Embryonic facial prominence (tissue), 1 donor: ENCODE measurements around the gene AP4S1.

Experiments
- DNase-seq: peaks from one replicate; pipeline ENCODE4 v3.0.0-alpha.2; 2016; ENCODE audit errors: extremely low spot score

The AP4S1 gene

DNA sequence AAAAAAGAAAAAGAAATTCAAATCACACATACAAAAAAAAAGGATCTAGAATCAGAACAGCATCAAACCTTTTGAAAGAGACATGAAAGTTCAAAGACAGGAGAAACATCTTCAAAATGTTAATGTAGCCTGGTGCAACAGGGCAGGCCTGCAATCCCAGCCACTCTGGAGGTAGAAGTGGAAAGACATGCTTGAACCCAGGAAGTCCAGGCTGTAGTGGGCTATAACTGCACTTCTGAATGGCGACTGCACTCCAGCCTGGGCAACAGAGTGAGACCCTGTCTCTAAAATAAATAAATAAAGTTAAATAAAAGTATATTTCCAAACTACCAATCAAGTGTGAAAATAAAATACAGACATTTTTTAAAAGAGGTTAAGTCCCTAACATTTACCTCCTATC lies 18.7 kb upstream of the AP4S1 start:
- no peak for DNase-seq

DNA sequence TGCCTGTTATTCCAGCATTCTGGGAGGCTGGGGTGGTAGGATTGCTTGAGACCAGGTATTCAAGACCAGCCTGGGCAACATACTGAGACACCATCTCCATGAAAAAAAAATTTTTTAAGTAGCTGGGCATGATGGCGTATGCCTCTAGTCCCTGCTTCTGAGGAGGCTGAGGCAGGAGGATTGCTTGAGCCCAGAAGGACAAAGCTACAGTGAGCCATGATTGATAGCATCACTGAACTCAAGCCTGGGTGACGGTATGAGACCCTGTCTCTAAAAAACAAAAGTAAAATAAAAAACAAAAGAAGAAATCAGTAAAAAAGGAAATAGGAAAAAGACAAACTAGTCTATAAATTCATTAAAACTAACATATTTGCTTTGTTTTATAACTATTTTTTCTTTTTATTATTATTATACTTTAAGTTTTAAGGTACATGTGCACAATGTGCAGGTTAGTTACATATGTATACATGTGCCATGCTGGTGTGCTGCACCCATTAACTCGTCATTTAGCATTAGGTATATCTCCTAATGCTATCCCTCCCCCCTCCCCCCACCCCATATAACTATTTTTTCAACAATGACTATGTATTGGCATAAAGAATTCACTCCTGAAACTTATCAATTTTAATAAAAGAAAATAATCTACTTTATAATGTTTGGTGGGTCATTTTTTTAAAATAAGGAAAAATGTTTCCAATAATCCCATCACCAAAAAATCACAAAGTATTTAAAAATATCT lies 15.4 kb upstream of the AP4S1 start:
- no peak for DNase-seq

DNA sequence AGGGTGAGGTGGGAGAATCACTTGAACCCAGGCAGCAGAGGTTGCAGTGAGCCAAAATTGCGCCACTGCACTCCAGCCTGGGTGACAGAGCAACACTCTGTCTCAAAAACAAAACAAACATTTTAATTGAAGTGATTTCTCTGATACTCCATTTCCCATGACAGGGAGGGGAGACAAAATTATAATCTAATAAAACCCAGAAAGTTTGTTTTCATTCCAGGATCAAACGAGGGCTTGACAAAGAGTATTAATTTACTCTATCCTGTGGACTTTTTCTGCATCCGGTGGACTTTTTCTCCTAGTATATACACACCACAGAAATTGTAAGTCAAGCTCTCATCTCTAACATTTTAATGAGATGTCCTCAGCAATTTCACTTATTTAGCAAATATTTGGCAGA lies 14.5 kb upstream of the AP4S1 start:
- no peak for DNase-seq

DNA sequence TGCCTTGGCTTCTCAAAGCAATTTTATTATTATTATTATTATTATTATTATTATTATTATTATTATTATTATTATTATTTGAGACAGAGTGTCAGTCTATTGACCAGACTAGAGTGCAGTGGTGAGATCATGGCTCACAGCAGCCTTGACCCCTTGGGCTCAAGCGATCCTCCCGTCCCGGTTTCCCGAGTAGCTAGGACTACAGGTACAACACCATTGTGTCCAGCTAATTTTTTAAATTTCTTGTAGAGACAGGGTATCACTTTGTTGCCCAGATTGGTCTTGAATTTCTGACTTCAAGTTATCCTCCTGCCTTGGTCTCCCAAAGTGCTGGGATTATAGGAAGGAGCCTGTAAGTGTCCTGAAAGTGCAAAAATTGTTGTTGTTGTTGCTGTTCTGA lies 11.6 kb upstream of the AP4S1 start:
- no peak for DNase-seq

DNA sequence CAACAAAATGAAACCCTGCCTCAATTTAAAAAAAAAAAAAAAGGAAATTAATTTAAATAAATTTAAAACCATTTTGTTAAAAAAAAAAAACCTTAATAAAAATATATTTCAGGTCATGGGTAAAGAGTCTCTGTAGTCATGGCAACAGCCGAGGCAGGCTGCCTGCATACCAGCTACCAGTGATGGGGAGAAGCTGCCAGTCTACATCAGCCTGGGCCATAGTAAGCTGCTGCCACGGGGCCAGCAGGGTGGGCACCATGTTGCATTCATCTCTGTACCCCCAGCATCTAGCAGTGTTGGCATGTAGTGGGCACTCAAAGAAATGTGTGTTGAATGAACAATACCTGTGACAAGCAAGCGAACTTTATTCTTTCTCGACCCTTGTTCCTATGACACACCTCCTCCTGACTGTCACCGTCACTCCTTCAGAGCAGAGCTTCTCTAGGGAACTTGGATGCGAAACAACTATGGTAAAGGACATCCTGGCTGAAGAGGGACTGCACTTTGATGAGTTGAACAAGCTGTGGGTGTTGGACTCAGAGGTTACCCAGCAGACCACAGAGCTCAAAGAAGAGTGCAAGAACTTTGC lies 7.3 kb upstream of the AP4S1 start:
- DNase-seq, result no peak

DNA sequence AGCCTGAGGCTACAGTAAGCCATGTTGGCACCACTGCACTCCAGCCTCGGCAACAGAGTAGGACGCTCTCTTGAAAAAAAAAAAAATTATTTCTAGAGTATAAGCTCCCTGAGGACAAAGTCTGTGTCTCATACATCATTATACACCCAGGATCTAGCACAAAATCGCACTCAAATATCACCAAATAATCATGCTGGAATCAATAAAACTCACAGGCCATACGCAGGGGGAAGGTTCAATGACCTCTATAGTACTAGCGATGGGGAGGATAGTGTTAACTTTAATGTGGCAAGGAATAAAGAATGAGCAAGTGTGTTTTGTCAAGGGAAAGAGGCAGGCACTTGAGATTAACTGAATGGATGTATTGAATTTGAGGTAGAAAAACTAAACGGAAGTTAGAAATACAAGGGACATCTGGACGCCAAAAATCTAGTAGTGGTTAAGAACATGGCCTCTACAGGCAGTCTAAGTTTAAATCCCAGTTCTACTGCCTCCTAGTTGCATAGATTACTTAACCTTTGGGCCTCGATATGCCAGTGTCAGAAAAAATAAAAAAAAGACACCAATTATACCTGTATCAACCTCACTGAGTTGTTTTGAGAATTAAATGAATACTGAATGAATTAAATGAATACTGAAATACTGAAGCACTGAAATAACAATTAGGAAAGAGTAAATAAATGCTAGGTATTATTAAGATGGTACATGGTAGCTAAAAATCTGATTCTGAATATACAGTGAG lies 4.4 kb upstream of the AP4S1 start:
- DNase-seq, result no peak

DNA sequence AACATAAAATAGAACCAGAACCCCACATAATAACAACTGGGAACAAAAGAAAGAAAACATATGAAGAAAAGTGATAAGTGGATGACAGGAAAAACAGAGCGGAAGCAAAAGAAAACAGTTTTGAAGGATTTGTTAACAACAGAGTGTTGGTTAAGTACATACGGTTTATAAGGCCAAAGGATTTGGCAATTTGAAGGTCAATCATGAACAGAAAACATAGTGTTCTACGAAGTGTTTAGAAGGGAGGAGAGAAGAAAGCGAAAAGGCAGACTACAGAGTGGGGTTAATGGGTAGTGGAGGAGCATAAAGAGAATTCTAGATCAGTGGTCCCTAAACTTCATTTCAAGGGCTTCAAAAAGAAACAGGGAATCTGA lies 3.9 kb upstream of the AP4S1 start:
- DNase-seq, result no peak

DNA sequence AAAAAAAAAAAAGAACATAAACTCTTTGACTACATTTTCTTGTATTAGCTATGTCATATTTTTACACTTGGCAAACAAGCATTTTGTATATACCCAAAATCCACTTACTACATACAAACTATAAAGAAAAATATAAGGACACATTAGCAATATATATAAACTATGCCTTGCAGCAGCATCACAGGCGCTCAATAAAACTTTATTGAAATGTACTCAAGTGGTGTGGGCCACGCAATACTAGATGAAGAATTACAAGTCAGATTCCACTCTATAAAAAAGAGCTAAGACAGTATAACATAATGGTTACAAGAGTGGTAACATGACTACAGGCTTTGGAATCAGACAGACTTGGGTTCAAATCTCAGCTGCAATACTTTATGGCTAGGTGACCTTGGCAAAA lies 3.1 kb upstream of the AP4S1 start:
- no peak for DNase-seq

DNA sequence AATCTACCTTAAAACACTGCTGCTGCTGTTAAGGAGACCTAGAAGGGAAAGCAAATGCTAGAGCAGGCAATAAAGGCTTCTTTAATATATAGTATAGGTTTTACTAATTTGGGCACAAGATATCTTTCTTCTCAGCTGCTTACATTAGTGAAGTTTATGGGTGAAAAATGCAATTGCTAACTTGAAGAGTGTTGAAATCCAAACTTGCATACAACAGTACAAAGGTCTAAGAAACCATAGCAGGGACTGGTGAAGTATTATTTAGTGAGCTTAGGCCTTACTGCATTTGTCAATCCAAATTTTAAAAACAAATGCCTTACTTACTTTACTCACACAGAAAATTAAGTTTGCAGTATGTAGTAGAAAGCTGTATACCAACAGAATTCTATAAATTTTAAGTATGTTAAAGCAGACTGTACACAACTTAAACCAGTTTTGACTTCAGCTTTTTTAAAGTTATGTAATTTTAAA lies 1.4 kb upstream of the AP4S1 start:
- no peak for DNase-seq

DNA sequence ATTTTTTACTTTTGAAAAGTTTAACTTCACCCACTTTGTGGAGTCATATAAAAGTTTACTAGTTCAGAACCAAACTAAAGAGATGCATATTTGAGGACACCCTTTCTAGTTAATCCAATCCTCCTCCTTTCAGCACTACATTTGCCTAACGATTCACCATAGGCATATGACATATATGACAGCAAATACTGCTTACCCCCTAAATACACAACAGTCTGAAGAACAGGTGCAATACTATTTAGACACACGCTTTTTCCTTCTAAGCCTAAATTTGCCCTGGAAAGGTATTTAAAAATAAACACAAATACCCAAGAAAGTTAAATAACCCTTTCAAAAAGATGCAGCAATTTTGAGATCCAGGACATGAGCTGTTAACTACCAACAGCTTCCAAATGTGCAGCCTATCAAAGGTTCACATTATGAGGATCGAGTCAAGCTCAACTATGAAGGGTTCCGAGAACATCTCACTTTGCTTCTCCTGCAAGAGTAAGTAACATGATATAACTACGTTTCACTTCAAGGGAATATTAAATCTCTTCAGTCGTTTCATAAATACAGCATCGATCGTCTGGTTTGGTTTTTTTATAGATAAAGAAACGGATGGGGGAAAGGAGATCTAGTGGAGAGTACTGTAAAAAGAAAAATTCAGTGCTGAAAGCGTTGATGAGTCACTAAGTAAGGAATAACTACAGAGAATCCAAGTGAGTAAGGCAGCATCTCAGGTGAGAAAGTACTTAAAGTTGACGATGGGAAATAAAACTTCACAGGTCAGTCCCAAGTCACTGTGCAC lies 677 bp upstream of the AP4S1 start:
- DNase-seq, result no peak

DNA sequence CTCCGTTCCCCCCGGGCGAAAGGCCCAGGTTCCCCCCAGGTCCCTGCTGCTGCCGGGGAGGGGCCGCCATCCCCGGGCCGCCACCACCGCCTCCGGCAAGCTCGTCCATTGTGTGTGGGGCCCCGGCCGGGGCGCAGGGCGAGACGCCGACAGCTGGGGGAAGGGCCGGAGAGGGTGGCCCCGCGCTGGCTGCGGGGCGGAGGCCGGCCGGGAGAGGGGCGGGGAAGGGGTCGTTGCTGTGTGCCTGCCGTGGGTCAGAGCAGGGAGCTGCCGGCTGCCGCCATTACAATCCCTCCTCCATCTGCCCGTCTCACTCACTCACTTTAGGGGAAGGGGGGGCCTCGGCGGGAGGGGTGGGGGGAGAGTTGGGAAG lies 614 bp downstream of the AP4S1 start, which contains the start of gene STRN3:
STRN3 (minus strand) TSS at position 303 of the 373 bp plus-strand sequence; CDS start at position 109, 194 bp downstream.
- no peak for DNase-seq

DNA sequence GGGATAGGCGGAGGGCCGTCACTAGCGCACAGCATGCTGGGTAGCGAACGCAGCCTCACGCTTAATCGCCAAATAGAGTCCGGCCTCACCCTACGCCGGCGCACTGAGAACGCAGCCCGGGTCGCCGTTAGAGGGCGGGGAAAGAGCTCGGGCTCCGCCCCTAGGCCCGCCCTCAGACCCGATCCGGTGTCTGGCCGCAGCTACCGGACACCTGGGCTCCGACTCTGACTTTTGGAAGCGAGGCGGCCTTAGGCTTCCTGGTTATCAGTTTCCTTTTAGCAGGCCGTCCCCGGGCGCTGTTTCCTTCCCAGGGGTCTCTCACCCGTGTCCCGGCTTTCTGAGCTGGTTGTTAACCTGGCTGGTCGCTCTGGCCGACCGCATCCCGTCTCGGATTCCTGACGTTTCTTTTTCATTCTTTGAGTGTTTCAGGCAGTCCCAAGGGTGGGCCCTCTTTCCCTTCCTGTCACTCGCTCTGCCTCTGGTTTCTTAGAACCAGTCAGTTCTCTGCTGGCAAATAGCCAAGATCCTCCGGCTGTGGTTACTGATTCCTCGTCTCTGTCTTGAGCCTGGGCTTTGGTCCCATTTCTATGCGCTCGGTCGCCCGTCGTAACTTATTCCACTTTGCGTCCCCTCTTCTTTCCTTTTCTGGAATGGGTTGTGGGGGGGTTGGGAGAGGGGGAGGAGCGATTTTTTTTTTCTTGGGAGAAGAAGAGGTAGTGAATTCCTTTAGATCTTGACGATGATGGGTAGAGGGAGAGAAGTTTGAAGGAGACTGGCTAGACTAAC lies 1.2 kb downstream of the AP4S1 start:
- DNase-seq, result peak; percentile 92

DNA sequence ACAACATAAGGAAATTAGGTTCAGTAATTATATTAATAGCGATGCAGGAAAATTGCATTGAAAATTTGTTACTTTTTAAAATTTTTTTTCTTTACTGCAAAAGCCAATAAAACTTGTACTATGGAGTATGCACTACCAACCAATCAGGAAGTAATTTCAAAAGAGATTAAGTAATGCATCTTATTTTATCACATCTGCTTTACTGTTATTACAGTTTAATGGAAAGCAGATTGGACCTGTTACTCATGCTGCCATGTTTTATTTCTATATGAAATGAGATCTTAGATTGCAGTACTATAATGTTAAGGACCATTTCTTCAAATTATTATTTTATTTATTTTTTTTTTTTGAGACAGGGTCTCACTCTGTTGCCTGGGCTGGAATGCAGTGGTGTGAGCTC lies 2.4 kb downstream of the AP4S1 start:
- no peak for DNase-seq

DNA sequence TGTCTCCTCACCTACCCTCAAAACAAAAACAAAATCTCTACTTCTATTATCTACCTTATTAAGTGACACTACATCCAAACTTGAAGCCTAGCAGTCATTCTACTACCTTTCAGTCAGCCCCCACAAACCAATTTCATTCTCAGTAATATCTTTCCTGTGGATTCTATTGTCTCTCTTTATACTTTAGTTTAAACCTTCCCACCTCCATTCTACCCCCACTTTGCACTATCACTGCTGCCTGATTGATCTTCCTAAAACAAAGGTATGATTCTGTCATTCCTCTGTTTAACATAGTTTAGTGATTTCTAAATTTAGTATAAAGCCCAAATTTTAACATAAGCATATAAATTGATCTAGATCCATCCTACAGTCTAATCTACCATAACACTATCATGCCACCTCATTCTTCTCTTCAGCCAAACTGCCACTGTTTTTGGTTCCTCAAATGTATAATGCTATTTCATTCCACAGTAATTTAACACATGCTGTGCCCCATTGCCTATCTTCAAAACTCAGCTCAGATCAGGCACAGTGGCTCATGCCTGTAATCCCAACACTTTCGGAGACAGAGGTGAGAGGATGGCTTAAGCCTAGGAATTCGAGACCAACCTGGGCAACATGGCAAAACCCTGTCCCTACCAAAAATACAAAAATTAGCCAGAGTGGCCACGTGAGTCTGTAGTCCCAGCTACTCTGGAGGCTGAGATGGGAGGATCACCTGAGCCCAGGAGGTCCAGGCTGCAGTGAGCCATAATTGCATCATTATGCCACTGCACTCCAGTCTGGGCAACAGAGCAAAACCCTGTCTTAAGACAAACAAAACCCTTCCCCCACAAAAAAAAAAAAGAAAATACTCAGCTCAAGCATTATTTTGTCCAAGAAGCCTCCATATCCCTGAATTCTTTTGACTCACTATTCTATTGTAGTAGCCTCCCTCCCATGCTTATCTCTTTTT lies 3.8 kb downstream of the AP4S1 start:
- DNase-seq, result no peak

DNA sequence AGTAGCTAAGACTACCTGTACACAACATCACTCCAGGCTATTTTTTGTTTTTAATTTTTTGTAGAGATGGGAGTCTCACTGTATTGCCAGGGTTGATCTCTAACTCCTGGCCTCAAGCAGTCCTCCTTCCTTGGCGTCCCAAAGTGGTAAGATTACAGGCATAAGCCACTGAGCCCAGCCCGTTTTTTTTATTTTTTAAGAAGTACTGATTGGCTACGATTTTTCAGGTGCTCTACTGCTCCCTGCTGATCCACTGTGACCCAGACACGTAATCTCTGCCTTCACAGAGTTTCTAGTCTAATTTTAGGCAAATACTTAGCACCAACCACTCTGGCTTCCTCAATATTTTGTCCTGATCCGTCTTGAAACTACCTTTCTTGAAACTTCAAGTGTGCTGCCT lies 5.0 kb downstream of the AP4S1 start:
- no peak for DNase-seq

DNA sequence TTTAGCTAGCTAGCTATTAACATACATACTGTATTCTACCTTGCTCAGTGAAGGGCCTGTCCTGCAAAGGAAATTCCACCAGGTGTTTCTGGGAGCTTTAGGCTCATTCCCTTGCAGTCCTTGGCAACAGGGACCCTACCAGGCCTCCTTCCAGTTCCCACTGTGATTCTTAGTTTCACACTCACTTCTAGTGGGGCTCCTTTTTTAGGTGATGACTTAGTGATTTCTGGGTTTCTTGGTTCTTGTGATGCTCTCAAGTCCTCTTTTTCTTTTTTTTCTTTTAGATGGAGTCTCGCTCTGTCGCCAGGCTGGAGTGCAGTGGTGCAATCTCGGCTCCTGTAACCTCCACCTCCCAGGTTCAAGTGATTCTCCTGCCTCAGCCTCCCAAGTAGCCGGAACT lies 11.1 kb downstream of the AP4S1 start:
- no peak for DNase-seq

DNA sequence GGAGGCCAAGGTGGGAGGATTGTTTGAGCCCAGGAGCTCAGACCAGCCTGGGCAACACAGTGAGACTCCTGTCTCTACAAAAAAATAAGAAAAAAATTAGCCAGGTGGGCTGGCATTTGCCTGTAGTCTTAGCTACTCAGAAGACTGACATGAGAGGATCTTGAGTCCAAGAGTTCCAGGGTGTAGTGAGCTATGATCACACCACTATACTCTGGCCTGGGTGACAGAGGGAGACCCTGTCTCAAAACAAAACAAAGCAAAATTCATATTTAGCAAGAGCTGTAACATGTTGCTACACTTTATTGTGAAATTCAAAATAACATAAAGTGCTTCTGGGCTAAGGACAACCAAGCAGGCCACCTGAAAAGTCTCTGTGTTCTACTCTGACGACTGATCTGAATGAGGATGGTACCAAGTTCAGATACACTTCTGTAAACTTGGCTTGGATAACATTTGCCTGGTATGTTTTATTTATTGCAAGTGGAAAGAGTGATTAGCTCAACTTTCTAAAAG lies 12.3 kb downstream of the AP4S1 start:
- DNase-seq, result no peak

DNA sequence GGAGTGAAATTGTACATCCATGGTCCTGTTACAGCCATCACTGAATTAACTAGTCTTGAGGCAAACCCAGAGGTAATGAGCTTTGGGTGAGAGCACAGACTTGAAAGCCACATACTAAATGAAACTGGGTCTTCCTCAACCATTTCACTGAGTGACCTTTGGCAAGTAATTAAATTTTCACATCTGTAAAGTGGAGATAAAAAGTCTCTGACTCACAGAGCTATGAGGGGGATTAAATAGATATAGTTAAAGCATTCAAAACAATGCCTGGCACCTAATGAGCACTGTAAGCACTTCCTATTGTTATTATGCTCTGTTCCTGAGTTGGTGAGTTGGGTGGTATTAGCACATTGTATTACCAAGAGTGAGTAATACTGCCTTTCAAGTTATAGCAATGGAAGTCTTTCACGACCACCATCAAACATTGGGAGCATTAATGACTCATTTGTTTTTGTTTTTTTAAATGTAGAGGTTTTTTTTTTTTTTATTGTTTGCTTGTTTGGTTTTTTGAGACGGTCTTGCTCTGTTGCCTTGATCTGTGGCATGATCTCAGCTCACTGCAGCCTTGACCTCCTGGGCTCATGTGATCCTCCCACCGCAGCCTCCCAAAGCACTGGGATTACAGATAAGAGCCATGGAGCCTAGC lies 13.2 kb downstream of the AP4S1 start:
- DNase-seq, result no peak

DNA sequence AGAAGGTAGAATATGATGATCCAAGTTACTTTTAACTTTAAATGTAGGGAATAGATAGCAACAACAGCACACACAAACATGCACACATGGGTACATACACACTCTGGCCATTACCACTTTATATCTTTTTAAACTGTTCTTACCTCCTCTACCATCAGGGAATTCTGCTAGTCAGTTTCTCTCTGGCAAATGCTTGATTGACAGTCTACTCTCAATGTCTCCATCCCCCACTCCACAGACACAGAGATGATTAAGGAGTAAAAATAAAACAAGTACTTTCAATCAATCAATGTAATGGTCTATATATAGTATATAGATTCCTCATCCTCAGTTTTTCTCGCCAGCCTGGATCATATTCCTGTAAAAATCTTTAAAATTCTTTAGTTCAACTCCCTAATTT lies 16.9 kb downstream of the AP4S1 start:
- DNase-seq, result no peak
